NT2/D1 (cell line): ENCODE measurements around the gene SEC22A.

Experiments used
- YY1 ChIP-seq: IDR thresholded peaks from 2 replicates; pipeline ENCODE4 v1.6.1; 2011; ENCODE audit not compliant: insufficient read length, insufficient read depth
- ZNF274 ChIP-seq: IDR thresholded peaks from 2 replicates; pipeline ENCODE4 v1.6.1; 2011; ENCODE audit warnings: mild to moderate bottlenecking, low read depth, low read length

DNA sequence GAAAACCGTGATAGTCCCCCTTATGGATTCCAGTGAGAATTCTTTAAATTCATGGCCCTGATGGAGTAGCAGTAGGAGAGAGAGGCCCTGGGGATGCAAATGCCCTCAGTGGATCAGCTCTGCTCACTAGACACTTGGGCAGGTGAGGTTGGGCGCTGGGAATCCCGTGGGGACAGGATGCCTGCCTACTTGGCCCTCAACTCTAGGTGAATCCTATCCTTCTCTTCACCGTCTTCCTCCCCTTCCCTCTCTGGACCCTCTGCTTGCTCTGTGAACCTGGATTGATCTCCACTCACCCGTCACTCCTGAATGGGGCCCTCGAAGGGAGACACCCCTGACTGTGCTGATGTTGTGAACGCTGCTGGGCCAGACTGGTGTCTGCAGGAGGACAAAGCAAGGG lies 77.4 kb downstream of the SEC22A start:
- TF ChIP-seq ZNF274 (no peak), YY1 (no peak)
